GM18951 (cell line): ENCODE data around the gene KLF3.

Experiments used
- POLR2A ChIP-seq: IDR thresholded peaks from 4 replicates; pipeline ENCODE4 v1.6.1; 2011; ENCODE audit warnings: mild to moderate bottlenecking; ENCODE audit not compliant: insufficient read length, insufficient read depth; ENCODE audit errors: extremely low read depth
- in situ Hi-C: fragments of 300-500 bp; cut with MboI; formaldehyde crosslinking; loops from one replicate; pipeline ENCODE4 v1.12.0; 2022; ENCODE audit warnings: low sequenced_read_pairs, mixed read lengths, inconsistent platforms; ENCODE audit not compliant: unreplicated experiment

Gene KLF3

DNA sequence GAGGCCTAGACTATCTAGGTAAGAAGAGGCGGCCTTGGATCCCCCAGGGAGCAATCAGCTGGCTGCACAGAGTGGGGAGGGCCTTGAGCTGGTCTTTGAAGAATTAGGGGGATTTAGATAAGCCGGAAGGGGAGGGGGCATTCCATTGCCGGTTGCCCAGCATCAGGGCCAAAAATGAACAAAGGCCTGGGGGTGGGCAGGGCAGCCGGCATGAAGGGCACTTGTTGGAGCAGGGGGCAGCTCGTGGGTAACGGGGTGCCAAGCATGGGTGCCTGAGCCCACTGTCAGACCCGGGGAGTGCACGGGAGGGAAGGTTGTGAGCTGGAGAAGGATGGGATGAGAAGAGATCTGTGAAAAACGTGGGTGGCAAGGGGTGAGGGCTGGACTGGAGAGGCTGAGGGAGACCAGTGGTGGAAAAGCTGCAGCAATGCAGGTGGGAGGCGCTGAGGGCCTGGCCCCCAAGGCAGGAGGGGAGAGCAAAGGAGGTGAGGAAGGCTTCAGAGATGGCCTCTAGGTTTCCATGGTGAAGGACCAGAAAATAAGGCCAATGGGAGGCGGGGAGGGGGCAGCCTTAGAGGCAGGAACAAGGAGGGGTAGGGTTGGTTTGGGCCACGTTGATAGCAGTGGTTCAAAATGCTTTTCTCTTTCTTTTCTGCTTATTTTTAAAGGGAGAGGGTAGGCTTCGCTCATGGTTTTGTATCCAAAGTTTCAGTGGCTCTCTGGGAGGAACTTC is 8.6 kb downstream of the KLF3 start:
- no peak for TF ChIP-seq POLR2A
- in situ Hi-C loops = loop anchor here (10.0 kb wide), 2 partner anchors 358 to 498 kb away; no protein-coding TSS in a partner anchor

DNA sequence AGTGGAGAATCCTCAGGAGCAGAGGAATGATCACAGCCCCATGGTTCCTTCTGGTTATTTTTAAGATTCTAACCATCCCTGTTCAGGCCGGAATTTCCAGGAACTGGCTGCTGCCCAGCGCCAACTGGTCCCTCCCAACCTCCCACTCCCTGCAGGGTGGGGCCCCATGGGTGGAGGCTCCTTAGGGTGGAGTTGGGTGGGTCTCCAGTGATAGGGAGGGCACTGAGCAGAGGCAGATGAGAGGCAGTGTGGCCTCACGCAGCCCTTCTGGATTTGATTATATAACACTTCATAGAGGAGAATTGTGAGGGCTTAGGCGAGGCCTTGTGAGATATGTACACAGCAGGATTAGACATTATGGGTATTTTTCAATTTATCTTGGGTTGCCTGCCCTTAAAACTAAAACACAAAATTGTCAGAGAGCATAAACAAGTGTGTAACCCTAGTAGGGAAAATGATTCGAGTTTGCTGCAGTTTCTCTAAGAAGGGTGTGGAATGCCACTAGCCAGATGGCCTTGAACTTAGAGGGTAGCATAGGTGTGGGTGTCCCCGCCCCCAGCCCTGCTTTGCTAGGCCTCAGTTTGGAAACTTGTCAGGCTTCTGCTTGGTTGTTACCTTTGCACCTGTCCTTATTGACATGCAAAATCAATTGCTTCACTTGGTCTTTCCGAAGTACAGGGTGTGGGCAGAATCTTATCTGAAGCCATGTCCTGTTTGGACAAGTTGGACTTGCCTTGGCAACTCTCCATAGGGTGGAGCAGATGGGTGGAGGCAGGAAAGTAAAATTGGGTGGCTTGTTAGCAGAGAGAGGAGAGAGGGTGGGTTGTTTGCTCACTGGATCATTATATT is 9.4 kb downstream of the KLF3 start:
- in situ Hi-C loops = loop anchor here (10.0 kb wide), 2 partner anchors 359 to 499 kb away; no protein-coding TSS in a partner anchor

DNA sequence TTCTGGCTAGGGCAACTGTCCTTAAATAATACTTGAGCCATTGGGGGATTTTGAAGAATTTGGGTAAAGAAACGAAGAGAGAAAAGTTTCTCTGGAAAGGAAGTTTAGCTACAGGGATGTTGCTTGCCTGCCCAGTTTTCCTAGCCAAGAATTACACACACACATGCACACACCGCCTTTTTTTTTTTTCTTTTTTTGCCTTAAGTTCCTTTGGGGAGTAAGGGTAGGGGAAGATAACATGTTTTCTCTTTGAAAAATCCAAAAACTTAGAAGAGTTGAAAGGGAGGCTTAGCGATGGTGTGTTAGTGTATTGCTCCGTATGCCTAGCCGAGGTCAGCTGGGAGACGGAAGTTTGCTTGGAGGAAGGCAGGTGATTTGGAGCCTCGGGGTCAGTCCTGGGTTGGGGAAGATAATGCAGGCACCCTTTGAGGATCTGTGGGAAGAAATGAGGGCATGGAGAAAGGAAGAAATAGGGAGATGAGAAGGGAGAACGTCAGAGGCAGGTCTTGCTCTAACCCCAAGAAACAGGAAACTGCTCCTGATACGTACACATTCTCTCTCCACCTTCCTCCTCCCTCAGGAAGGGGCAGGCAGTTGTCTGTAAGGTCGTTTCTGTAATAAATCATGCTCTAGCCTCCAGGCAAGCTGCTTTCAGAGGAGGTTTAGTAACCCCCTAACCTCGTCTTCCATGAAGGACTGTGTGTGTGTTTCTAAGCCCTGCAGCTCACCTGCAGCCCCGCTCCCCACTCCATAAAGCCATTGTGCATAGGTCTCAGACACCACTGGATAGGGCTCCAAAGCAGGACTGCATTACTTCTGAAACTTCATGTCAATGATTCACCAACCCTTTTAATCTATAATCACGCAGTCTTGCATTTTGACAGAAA is 10.5 kb downstream of the KLF3 start:
- no peak for TF ChIP-seq POLR2A
- in situ Hi-C loops = loop anchor here (10.0 to 25.0 kb wide), 3 partner anchors 360 to 612 kb away; no protein-coding TSS in a partner anchor

More for the DNA sequence above, 9.4 kb downstream of the KLF3 start:
- TF ChIP-seq POLR2A = no peak

DNA sequence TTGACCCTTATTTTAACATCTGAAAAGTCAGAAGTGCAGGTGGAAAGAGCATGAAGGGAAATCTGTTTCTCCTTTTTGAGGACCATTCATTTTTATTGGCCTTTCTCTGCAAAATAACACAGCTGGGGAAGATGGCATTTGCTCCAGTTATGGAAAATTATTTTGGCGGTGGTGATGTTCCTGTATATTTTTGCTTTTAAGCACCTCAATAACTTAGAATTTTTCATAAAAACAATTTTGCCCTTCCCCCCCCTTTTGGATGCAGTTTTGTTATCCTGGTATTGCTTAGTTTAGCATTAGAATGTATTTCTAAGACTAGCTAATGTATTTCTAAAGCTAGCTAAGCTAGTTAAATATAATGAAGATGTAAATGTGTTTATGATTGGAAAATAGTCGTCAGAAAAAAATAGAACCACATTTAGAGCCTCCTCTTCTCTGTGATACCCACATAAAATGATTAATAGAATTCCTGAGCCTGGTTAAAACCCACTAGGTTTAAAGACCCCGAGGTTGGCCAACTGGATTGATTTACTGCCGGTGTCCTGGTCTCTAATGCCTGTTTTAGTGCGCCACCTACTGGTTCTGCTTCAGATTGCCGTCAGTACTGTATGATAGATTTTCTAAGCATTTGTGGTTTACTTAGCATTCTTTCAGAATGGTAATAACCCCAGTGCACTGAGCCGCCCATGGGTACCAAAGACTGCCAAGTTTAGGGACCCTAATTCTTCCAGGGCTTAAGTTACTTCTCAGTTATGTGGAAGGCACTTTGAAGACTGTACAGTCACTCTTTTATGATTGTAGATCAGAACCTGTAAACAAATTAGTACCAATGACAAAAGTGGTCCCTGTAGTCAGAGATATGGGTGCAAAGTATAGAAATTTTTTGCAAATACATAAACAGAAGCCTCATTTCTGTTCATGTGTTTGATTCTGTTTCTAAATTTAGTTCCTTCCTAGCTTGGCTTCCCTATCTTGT is 11.4 kb downstream of the KLF3 start:
- in situ Hi-C loops = loop anchor here (10.0 to 25.0 kb wide), 3 partner anchors 361 to 613 kb away; no protein-coding TSS in a partner anchor
- no peak for TF ChIP-seq POLR2A

DNA sequence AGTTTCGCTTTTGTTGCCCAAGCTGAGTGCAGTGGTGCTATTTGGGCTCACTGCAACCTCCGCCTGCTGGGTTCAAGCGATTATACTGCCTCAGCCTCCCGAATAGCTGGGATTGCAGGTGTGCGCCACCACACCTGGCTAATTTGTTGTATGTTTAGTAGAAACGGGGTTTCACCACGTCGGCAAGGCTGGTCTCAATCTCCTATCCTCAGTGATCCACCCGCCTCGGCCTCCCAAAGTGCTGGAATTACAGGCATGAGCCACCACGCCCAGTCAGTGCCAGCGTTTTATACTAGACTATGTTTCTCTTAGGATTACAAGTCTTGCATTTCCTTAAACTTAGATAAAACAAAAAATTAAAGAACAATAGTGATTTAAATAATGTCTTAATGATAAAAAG is 13.0 kb downstream of the KLF3 start:
- TF ChIP-seq POLR2A = no peak
- in situ Hi-C loops = loop anchor here (10.0 to 25.0 kb wide), 3 partner anchors 362 to 615 kb away; no protein-coding TSS in a partner anchor

DNA sequence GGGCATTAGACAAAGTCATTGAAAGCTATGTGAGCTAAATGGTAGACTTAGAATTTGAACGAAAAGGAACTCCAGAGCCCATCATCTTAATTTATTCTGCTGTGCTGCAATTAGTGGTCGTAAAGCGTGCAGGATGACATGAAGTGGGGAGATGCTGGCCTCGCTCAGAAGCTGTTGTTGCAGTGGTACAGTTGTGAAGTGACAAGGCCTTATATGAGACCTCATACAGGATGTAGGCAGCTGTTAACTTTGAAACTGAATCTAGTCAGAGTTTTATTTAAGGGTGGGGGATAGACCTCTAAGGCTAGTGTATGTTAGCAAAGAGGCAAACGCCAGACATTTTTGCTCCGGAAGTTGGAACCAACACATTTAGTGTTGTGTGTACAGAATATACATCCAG is 13.4 kb downstream of the KLF3 start:
- TF ChIP-seq POLR2A = no peak
- in situ Hi-C loops = loop anchor here (10.0 to 25.0 kb wide), 3 partner anchors 363 to 615 kb away; no protein-coding TSS in a partner anchor

DNA sequence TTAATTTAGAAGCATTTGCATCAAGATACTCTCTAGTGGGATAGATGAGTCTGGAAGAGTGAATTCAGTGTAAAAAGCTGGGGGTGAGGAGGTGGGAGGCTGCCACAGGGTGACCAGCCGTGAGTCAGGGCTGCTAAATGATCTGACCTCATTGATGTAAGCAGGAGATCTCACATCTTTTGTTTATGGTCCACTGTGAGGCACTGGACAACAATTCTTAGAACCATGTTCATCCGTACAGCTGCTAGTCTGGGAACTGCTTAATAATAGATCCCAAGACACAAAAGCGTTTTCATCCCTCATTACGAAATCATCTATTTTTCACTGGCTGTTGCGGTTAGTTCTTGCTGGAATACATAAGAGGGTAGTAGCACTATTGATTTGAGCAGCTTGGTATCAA is 14.1 kb downstream of the KLF3 start:
- TF ChIP-seq POLR2A = no peak
- in situ Hi-C loops = loop anchor here (10.0 to 25.0 kb wide), 3 partner anchors 363 to 616 kb away; no protein-coding TSS in a partner anchor

DNA sequence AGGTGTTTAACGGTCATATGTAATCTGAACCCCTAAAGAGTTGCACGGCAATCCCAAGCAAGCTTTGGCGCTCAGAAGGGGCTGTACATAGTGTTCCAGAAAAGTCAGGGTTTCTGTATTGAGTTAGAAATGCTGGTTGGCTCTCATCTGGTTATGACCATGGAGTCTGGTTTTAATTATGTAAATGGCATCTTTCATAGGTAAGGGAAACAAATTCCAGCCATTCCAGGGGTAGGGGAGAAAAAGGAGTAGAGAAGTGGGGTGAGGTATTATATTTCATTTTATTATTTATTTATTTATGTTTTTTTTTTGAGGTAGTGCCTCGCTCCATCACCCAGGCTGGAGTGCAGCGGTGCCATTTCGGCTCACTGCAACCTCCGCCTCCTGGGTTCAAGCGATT is 15.9 kb downstream of the KLF3 start:
- in situ Hi-C loops = loop anchor here (10.0 to 25.0 kb wide), 3 partner anchors 365 to 618 kb away; no protein-coding TSS in a partner anchor
- TF ChIP-seq POLR2A = no peak

DNA sequence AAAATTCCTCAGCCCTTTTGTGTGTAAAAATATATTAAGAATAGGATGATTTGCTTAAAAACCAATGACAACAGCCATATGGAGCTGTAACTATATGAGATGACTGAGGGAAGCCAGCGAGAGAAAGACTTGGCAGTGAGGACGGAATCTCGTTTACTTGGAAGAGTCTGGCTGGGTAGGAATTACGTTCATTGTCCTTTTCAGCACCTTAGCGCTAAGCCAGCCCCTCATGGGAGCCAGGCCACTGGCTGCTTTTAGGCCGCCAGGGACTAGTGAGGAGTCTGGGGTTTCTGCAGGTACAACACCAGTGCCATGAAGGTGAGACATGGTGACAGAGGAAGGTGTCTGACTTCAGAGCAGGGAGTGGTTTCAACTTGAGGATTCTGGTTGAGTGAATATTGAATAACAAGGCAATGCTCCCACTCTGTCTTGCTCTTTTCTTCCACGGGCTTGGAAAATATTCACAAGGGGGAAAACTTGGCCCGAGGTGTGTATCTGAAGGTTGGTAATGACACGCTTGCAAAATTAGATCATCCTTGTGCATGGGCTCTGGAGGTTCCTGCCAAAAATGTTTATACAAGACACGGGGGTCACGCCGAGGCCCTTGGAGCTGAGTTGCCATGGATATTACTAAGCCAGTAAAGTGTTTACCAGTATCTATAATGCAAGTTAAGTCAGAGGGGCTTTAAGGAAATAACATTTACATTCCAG is 17.4 kb downstream of the KLF3 start:
- in situ Hi-C loops = loop anchor here (25.0 kb wide), 1 partner anchor 619 kb away; no protein-coding TSS in a partner anchor
- no peak for TF ChIP-seq POLR2A

DNA sequence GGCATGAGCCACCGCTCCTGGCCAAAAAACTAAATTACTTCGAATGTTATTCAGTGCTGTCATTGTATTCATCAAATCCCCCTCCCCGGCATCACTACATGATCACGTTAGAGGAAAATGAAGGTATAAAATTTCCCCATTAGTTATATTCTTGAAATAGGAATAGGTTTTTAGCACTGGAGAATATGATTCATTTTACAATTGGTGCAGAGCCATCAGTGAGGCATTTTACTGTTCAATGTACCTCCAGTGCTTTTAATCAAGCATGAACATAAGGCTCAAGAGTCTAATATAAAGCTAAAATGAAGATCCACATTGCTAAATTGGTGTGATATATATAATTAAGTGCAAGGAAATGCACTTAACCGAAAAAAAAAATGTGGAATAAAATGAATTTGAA is 18.3 kb downstream of the KLF3 start:
- in situ Hi-C loops = loop anchor here (25.0 kb wide), 1 partner anchor 620 kb away; no protein-coding TSS in a partner anchor
- no peak for TF ChIP-seq POLR2A

DNA sequence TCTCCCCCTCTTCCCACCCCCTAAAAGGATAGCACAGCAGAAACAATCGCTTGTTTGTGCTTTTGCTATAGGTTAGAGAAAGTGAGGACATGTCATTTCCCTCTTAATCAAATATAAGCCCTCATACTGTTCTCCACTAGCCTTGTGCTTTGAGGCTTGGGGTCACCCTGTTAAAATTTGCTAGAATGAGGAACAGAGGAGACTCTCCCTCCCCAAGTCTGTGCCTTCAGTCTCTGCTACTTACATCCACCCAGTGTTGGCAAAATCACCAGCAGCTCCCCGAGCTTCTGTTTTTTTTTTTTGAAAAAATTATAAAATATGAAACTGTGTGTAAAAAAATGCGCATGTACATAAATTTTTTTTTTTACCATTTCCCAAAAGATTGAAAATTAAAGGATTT is 19.3 kb downstream of the KLF3 start:
- in situ Hi-C loops = loop anchor here (25.0 kb wide), 1 partner anchor 621 kb away; no protein-coding TSS in a partner anchor
- TF ChIP-seq POLR2A = no peak
